ENCODE data around the gene CYP46A1. TPM values are rescaled to one million over a fixed set of nuclear protein-coding genes. Genes with fewer than 3 reads are reported as not detected.

CYP46A1 gene
- total and polyA plus RNA-seq, 2 donors (not counting 1 experiment from before 2014, with no cell fraction given), result 0.27 to 0.28 TPM

DNA sequence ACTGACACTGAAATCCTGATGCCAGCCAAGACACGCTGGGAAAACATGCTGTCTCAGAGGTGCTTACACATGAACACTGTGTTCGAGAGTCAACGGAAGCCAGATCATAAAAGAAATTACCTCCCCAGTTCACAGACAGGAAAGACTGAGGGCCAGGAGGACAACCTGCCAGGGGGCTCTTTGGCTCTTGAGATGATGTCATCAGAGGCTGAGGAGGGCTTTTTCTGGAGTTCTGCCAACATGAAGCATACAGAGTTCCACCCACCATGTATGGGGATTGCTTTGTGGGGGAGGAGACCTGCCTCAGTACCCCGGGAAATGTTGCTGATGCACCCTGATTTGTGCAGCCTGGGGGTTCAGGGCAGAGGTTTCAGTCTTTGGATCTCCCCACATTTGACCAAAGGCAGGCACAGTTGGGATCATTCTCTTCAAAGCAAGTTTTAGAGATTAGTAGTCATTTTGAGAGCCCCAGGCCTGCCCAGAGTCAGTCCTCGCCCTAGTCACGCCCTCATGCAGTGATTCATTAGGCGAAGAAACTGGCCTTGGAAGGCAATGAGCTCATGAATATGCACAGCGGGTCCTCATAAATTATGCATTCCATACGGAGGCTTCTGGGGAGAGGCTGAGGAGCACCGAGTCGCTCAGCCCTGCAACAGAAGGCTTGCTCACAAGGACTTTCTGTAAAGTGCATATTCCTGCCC, 74.2 kb downstream of the CYP46A1 start:
- Histone ChIP-seq H3K9ac (ENCODE audit: low read length) (no peak overlapping the region), H3K4me1 (ENCODE audit: control insufficient read depth in 2 of 2, insufficient read depth in 2 of 2, low read length in 2 of 2) (no peaks in the 10 kb centered on the region), H3K27ac (ENCODE audit: low read length in 2 of 2) (no peak overlapping the region), H3K79me2 (ENCODE audit: control insufficient read depth, insufficient read depth, low read length) (no peaks in the 10 kb centered on the region), H4K20me1 (ENCODE audit: control insufficient read depth, insufficient read depth, low read length, poor library complexity, severe bottlenecking) (no peaks in the 10 kb centered on the region), H3K4me3 (ENCODE audit: control extremely low read depth in 1 of 5, extremely low read depth in 1 of 5, insufficient read depth in 1 of 5, low read depth in 2 of 5, low read length in 4 of 5) (no peak overlapping the region), H3K36me3 (replicated peaks in 1 of 2; ENCODE audit: control extremely low read depth in 1 of 2, control insufficient read depth in 1 of 2, extremely low read depth in 1 of 2, insufficient read depth in 2 of 2, low read length in 1 of 2) (no peaks in the 10 kb centered on the region), H3K27me3 (replicated peaks in 1 of 4; ENCODE audit: control extremely low read depth in 1 of 4, control insufficient read depth in 3 of 4, insufficient read depth in 4 of 4, low read length in 3 of 4) (peaks cover 0 to 29% (median 1%) of the 10 kb centered on the region in 4 experiments), H2AFZ (ENCODE audit: insufficient read depth, low read depth, low read length, poor library complexity, severe bottlenecking) (no peak overlapping the region), H3K4me2 (replicated peaks; ENCODE audit: low read depth, low read length, poor library complexity, severe bottlenecking) (no peak overlapping the region), H3K9me3 (ENCODE audit: control extremely low read depth in 1 of 3, control insufficient read depth in 2 of 3, insufficient read depth in 1 of 3, low read length in 2 of 3) (peaks cover 0 to 3% (median 0%) of the 10 kb centered on the region in 3 donors)
- Mint-ChIP-seq H3K4me3 (no peak overlapping the region), H3K27ac (no peak overlapping the region), H3K27me3 (peaks cover 19% of the 10 kb centered on the region), H3K4me1 (peaks cover 4% of the 10 kb centered on the region), H3K9me3 (ENCODE audit: insufficient read depth) (no peaks in the 10 kb centered on the region)
- ChIA-PET CTCF (no interaction called here), POLR2A (no interaction called here)
- intact Hi-C loops (cut with micrococcal nuclease), result no loop called here
- 80% methylated on average over 11 of the region's 11 CpGs for WGBS (ENCODE audit: insufficient coverage)
- ATAC-seq (ENCODE audit: low read depth) (no peak), DNase-seq (no peak)
- TF ChIP-seq, protein P1, sequence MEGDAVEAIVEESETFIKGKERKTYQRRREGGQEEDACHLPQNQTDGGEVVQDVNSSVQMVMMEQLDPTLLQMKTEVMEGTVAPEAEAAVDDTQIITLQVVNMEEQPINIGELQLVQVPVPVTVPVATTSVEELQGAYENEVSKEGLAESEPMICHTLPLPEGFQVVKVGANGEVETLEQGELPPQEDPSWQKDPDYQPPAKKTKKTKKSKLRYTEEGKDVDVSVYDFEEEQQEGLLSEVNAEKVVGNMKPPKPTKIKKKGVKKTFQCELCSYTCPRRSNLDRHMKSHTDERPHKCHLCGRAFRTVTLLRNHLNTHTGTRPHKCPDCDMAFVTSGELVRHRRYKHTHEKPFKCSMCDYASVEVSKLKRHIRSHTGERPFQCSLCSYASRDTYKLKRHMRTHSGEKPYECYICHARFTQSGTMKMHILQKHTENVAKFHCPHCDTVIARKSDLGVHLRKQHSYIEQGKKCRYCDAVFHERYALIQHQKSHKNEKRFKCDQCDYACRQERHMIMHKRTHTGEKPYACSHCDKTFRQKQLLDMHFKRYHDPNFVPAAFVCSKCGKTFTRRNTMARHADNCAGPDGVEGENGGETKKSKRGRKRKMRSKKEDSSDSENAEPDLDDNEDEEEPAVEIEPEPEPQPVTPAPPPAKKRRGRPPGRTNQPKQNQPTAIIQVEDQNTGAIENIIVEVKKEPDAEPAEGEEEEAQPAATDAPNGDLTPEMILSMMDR (IDR thresholded peaks at IDR 0.05), result no peak
- TF ChIP-seq EZH2 (IDR thresholded peaks at IDR 0.05; ENCODE audit: borderline replicate concordance, insufficient read depth, low read depth, low read length, poor library complexity, severe bottlenecking), result no peak

- H3K9me3 Mint-ChIP-seq (ENCODE audit: insufficient read depth), result no peaks in the 10 kb centered on the region
- H3K4me3 Mint-ChIP-seq, result no peak overlapping the region
- H2AFZ ChIP-seq (ENCODE audit: insufficient read depth, low read depth, low read length, poor library complexity, severe bottlenecking), result no peak overlapping the region
- no peaks in the 10 kb centered on the region for H3K4me1 ChIP-seq (ENCODE audit: control insufficient read depth in 2 of 2, insufficient read depth in 2 of 2, low read length in 2 of 2)
- H3K9me3 ChIP-seq (ENCODE audit: control extremely low read depth in 1 of 3, control insufficient read depth in 2 of 3, insufficient read depth in 1 of 3, low read length in 2 of 3), result peaks cover 0 to 8% (median 0%) of the 10 kb centered on the region in 3 donors
- DNase-seq (no peak), ATAC-seq (ENCODE audit: low read depth) (no peak)
- no peak overlapping the region for H3K9ac ChIP-seq (ENCODE audit: low read length)
- 81% methylated on average over 7 of the region's 7 CpGs for WGBS (ENCODE audit: insufficient coverage)
- H3K27ac ChIP-seq (ENCODE audit: low read length in 2 of 2), result no peak overlapping the region
- no peaks in the 10 kb centered on the region for H3K4me1 Mint-ChIP-seq
- no peak overlapping the region for H3K4me3 ChIP-seq (ENCODE audit: control extremely low read depth in 1 of 5, extremely low read depth in 1 of 5, insufficient read depth in 1 of 5, low read depth in 2 of 5, low read length in 4 of 5)
- H3K27ac Mint-ChIP-seq, result no peak overlapping the region
- POLR2A ChIA-PET, result no interaction called here
- H4K20me1 ChIP-seq (ENCODE audit: control insufficient read depth, insufficient read depth, low read length, poor library complexity, severe bottlenecking), result no peaks in the 10 kb centered on the region
- TF ChIP-seq, protein P1 (IDR thresholded peaks at IDR 0.05), result no peak
- TF ChIP-seq EZH2 (IDR thresholded peaks at IDR 0.05; ENCODE audit: borderline replicate concordance, insufficient read depth, low read depth, low read length, poor library complexity, severe bottlenecking), result no peak
- H3K27me3 ChIP-seq (replicated peaks in 1 of 4; ENCODE audit: control extremely low read depth in 1 of 4, control insufficient read depth in 3 of 4, insufficient read depth in 4 of 4, low read length in 3 of 4), result peaks cover 0 to 22% (median 1%) of the 10 kb centered on the region in 4 experiments
- CTCF ChIA-PET, result no interaction called here
- H3K4me2 ChIP-seq (replicated peaks; ENCODE audit: low read depth, low read length, poor library complexity, severe bottlenecking), result no peak overlapping the region
- no peaks in the 10 kb centered on the region for H3K36me3 ChIP-seq (replicated peaks in 1 of 2; ENCODE audit: control extremely low read depth in 1 of 2, control insufficient read depth in 1 of 2, extremely low read depth in 1 of 2, insufficient read depth in 2 of 2, low read length in 1 of 2)
- H3K27me3 Mint-ChIP-seq, result peaks cover 12% of the 10 kb centered on the region
- intact Hi-C loops (cut with micrococcal nuclease), result no loop called here
- no peaks in the 10 kb centered on the region for H3K79me2 ChIP-seq (ENCODE audit: control insufficient read depth, insufficient read depth, low read length)
Measured at GRCh38 chr14:99758872-99759545, 74.9 kb downstream of the CYP46A1 start.

All from B cell (primary cell).